Astrocyte of the hippocampus (primary cell): ENCODE results near the gene NOXA1.

Experiments
- DNase-seq: peaks from one replicate; pipeline ENCODE4 v3.0.0; 2011; ENCODE audit warnings: low read depth, low spot score

NOXA1 gene

GRCh38 chr9:137423514-137424291 is 510 bp downstream of the NOXA1 start:
- no peak for DNase-seq

- DNase-seq, result no peak
Measured at GRCh38 chr9:137426018-137426681, 3.0 kb downstream of the NOXA1 start.

- DNase-seq, result no peak
Measured at GRCh38 chr9:137427454-137428310, 4.5 kb downstream of the NOXA1 start.

GRCh38 chr9:137428311-137428630 is 5.1 kb downstream of the NOXA1 start:
- DNase-seq, result no peak

GRCh38 chr9:137428841-137429545 is 5.8 kb downstream of the NOXA1 start:
- no peak for DNase-seq

GRCh38 chr9:137429546-137429890 is 6.3 kb downstream of the NOXA1 start:
- DNase-seq, result no peak

GRCh38 chr9:137429974-137430722 is 7.0 kb downstream of the NOXA1 start:
- DNase-seq, result no peak

- no peak for DNase-seq
Measured at GRCh38 chr9:137430723-137431415, 7.7 kb downstream of the NOXA1 start.

GRCh38 chr9:137431416-137431931 is 8.3 kb downstream of the NOXA1 start:
- DNase-seq, result no peak

GRCh38 chr9:137432687-137433348 is 9.6 kb downstream of the NOXA1 start:
- DNase-seq, result no peak

GRCh38 chr9:137433349-137433915 is 10.2 kb downstream of the NOXA1 start:
- DNase-seq, result no peak

- no peak for DNase-seq
Measured at GRCh38 chr9:137433916-137434431, 10.8 kb downstream of the NOXA1 start.

GRCh38 chr9:137434498-137435380 is 11.5 kb downstream of the NOXA1 start:
- no peak for DNase-seq

- DNase-seq, result no peak
Measured at GRCh38 chr9:137435381-137435891, 12.2 kb downstream of the NOXA1 start.

- peak; percentile 96 for DNase-seq
Measured at GRCh38 chr9:137435980-137436760, 13.0 kb downstream of the NOXA1 start.

- DNase-seq, result no peak
Measured at GRCh38 chr9:137436761-137437600, 13.8 kb downstream of the NOXA1 start.
